HepG2 (cell line): ENCODE measurements around the gene RALBP1. TPM values are rescaled to one million over a fixed set of nuclear protein-coding genes. Genes with fewer than 3 reads are reported as not detected.
A peak's percentile ranks its signal among the peaks of the same experiment; 100 is the strongest.

Experiments used
- ATAC-seq: fragments of 200-7000 bp; cut with Tn5 transposase; 3 replicates; pipeline ENCODE4 v1.9.1; 2020; ENCODE audit warnings: mild to moderate bottlenecking, moderate library complexity
- BruUV-seq: library from RNA; stranded (reverse); fragments of 400-500 nt; replicated peaks from 2 replicates; lab custom pipeline; 2021; lab: Mats Ljungman, UMichigan
- CTCF ChIA-PET: fragments of 300-600 bp; formaldehyde crosslinking; extraction: SDS; loops from one replicate; lab custom pipeline; 2021; ENCODE audit warnings: low total read pairs, inconsistent platforms, low intra/inter-chr PET ratio; lab: Yijun Ruan, JAX
- POLR2A ChIA-PET: fragments of 350-600 bp; sonication (Branson Sonifier 250); formaldehyde crosslinking; loops from one replicate; lab custom pipeline; 2020; ENCODE audit warnings: antibody characterized with exemption, inconsistent platforms; lab: Yijun Ruan, JAX
- DNase-seq: peaks from one replicate; pipeline ENCODE4 v3.0.0-alpha.2; 2015; ENCODE audit warnings: low spot score
- FAIRE-seq: peaks from 3 replicates; lab custom pipeline; 2011; peaks lifted over from hg19 to GRCh38; lab: Jason Lieb, UNC
- H2AFZ ChIP-seq: one replicate; pipeline ENCODE4 v1.6.1; 2011; ENCODE audit warnings: low read length, inconsistent platforms
- H3K27ac ChIP-seq: fragments of 300-600 bp; 3 replicates; pipeline ENCODE4 v1.8.0; 2011; ENCODE audit warnings: mixed run types, mild to moderate bottlenecking, mixed read lengths, low read length, inconsistent platforms; ENCODE audit not compliant: insufficient read depth; ENCODE audit errors: extremely low read length
- H3K27me3 ChIP-seq, 2 experiments: fragments of 200-600 bp in 1 of 2; 2 replicates in 1 of 2; 3 replicates in 1 of 2; pipeline versions ENCODE4 v1.6.0 to v1.8.0; 2011; ENCODE audit warnings: low read length in 2 of 2, mild to moderate bottlenecking in 2 of 2, moderate library complexity in 2 of 2, inconsistent platforms in 1 of 2; ENCODE audit not compliant: insufficient read depth in 2 of 2, control insufficient read depth in 1 of 2
- H3K36me3 ChIP-seq, 2 experiments: fragments of 200-600 bp in 1 of 2; replicated peaks in 1 of 2; 2 replicates in 1 of 2; 3 replicates in 1 of 2; pipeline versions ENCODE4 v1.5.1 to v1.8.0; 2011; ENCODE audit warnings: low read length in 2 of 2, inconsistent platforms in 1 of 2; ENCODE audit not compliant: insufficient read depth in 2 of 2, control insufficient read depth in 1 of 2
- H3K4me1 ChIP-seq: 2 replicates; pipeline ENCODE4 v1.5.1; 2012; ENCODE audit warnings: low read length, inconsistent platforms; ENCODE audit not compliant: insufficient read depth
- H3K4me2 ChIP-seq: 2 replicates; pipeline ENCODE4 v1.6.0; 2011; ENCODE audit warnings: low read depth, low read length, inconsistent platforms
- H3K4me3 ChIP-seq, 3 experiments: fragments of 200-600 bp in 1 of 3; sonication (generic), shearing (Covaris generic) in 1 of 3; replicated peaks in 1 of 3; 2 replicates each; pipeline ENCODE4 v1.5.1; 2011 to 2016; ENCODE audit warnings: low read length in 3 of 3, inconsistent platforms in 2 of 3, low read depth in 2 of 3, mild to moderate bottlenecking in 2 of 3, control low read depth in 1 of 3, mixed read lengths in 1 of 3; ENCODE audit not compliant: insufficient read depth in 1 of 3
- H3K79me2 ChIP-seq: one replicate; pipeline ENCODE4 v1.6.1; 2011; ENCODE audit warnings: low read length, inconsistent platforms; ENCODE audit not compliant: insufficient read depth
- H3K9ac ChIP-seq: 2 replicates; pipeline ENCODE4 v1.6.0; 2011; ENCODE audit warnings: mild to moderate bottlenecking, low read depth, low read length, inconsistent platforms; ENCODE audit not compliant: insufficient read depth
- H3K9me3 ChIP-seq: 2 replicates; pipeline ENCODE4 v1.5.1; 2012; ENCODE audit warnings: mild to moderate bottlenecking, low read length
- H4K20me1 ChIP-seq: 2 replicates; pipeline ENCODE4 v1.6.0; 2011; ENCODE audit warnings: inconsistent platforms, mild to moderate bottlenecking, low read length, moderate library complexity; ENCODE audit not compliant: insufficient read depth
- CHCHD3 ChIP-seq: sonication (generic); formaldehyde crosslinking; IDR thresholded peaks from 2 replicates; pipeline ENCODE4 v1.8.0; 2022; ENCODE audit warnings: mild to moderate bottlenecking, missing genetic modification reagents, moderate library complexity
- FOSL2 ChIP-seq: sonication (generic); formaldehyde crosslinking; IDR thresholded peaks from 2 replicates; pipeline ENCODE4 v1.4.0; 2020; ENCODE audit warnings: missing genetic modification reagents
- GABPB1 ChIP-seq: IDR thresholded peaks from 2 replicates; pipeline ENCODE4 v1.6.1; 2016; ENCODE audit warnings: mild to moderate bottlenecking, missing genetic modification reagents, moderate library complexity, missing compliant biosample characterization
- IRF2 ChIP-seq: IDR thresholded peaks from 2 replicates; pipeline ENCODE4 v1.6.1; 2018; ENCODE audit warnings: missing genetic modification reagents, missing compliant biosample characterization
- MIER3 ChIP-seq: IDR thresholded peaks from 2 replicates; pipeline ENCODE4 v1.6.1; 2016; ENCODE audit warnings: missing compliant biosample characterization, borderline replicate concordance
- NCOA2 ChIP-seq: sonication (generic); formaldehyde crosslinking; IDR thresholded peaks from 2 replicates; pipeline ENCODE4 v1.8.0; 2022; ENCODE audit warnings: inconsistent platforms
- SALL1 ChIP-seq: sonication (generic); formaldehyde crosslinking; IDR thresholded peaks from 2 replicates; pipeline ENCODE4 v1.8.0; 2022; ENCODE audit warnings: mild to moderate bottlenecking, missing genetic modification reagents
- SMARCE1 ChIP-seq: fragments of 450-650 bp; IDR thresholded peaks from 2 replicates; pipeline ENCODE4 v1.6.1; 2017; ENCODE audit warnings: borderline replicate concordance
- YEATS2 ChIP-seq: sonication (generic); formaldehyde crosslinking; IDR thresholded peaks from 2 replicates; pipeline ENCODE4 v1.4.0; 2020; ENCODE audit warnings: missing genetic modification reagents, borderline replicate concordance
- ZKSCAN1 ChIP-seq: fragments of 150-350 bp; IDR thresholded peaks from 2 replicates; pipeline ENCODE4 v1.6.1; 2014; ENCODE audit warnings: low read length
- ZNF761 ChIP-seq: sonication (generic); formaldehyde crosslinking; conservative IDR thresholded peaks from 2 replicates; pipeline ENCODE4 v1.4.0; 2020; ENCODE audit warnings: mild to moderate bottlenecking, missing genetic modification reagents
- WGBS: methylation state at CpG from one replicate; pipeline ENCODE4 v1.1.6; 2017; ENCODE audit warnings: low lambda C conversion rate; 5-methylcytosine and 5-hydroxymethylcytosine counted together
- in situ Hi-C: cut with HindIII; loops from 2 replicates; pipeline ENCODE4 v1.10.0; 2017; ENCODE audit warnings: low pct_unique_long_range_greater_than_20kb; ENCODE audit not compliant: extremely low pct_ligation_motif_present
- intact Hi-C: fragments of 100-400 bp; cut with micrococcal nuclease; formaldehyde crosslinking; loops from one replicate; pipeline ENCODE4 v1.10.0; 2022; ENCODE audit not compliant: unreplicated experiment
- polyA plus RNA-seq, 8 experiments: library from polyadenylated mRNA; depleted of rRNA in 3 of 8; stranded (reverse) in 7 of 8; unstranded in 1 of 8; fragments of >200 nt; fragmentation: Illumina TruSeq in 4 of 8; extraction: Trizol in 4 of 8; gene quantifications; 2 replicates each; pipeline versions ENCODE4 v1.2.1 to v1.2.3, GENCODE V29; 2011 to 2016; ENCODE audit warnings: low read depth in 4 of 8, missing spikeins in 1 of 8, mixed read lengths in 1 of 8; ENCODE audit not compliant: insufficient read depth in 1 of 8
- total RNA-seq, 5 experiments: library from RNA; depleted of rRNA; stranded (reverse); fragments of >200 nt; fragmentation: Illumina TruSeq; extraction: Trizol; gene quantifications; 2 replicates each; pipeline ENCODE4 v1.2.3, GENCODE V29; 2016; ENCODE audit warnings: low read depth in 1 of 5
- TF ChIP-seq, protein P1 (sequence below): sonication (generic); formaldehyde crosslinking; IDR thresholded peaks from 2 replicates; pipeline ENCODE4 v1.8.0; 2022; ENCODE audit warnings: missing genetic modification reagents, mild to moderate bottlenecking, moderate library complexity, borderline replicate concordance
- TF ChIP-seq, protein P2 (sequence below): fragments of 450-650 bp; IDR thresholded peaks from 2 replicates; pipeline ENCODE4 v1.6.1; 2016
- TF ChIP-seq, protein P3 (sequence below): IDR thresholded peaks from 2 replicates; pipeline ENCODE4 v1.6.1; 2016; ENCODE audit warnings: low read depth, borderline replicate concordance
- TF ChIP-seq, protein P4 (sequence below): IDR thresholded peaks from 2 replicates; pipeline ENCODE4 v1.6.1; 2016; ENCODE audit warnings: missing compliant biosample characterization, missing genetic modification reagents, borderline replicate concordance
- TF ChIP-seq, protein P5 (sequence below): IDR thresholded peaks from 2 replicates; pipeline ENCODE4 v1.6.1; 2016
- TF ChIP-seq, protein P6 (sequence below): IDR thresholded peaks from 2 replicates; pipeline ENCODE4 v1.6.1; 2016; ENCODE audit warnings: mild to moderate bottlenecking

Gene RALBP1
- total and polyA plus RNA-seq, 2 of the 13 experiments (the other 11 are each of a cell fraction or from before 2014, with no cell fraction given), result 24.5 to 33.1 TPM

DNA sequence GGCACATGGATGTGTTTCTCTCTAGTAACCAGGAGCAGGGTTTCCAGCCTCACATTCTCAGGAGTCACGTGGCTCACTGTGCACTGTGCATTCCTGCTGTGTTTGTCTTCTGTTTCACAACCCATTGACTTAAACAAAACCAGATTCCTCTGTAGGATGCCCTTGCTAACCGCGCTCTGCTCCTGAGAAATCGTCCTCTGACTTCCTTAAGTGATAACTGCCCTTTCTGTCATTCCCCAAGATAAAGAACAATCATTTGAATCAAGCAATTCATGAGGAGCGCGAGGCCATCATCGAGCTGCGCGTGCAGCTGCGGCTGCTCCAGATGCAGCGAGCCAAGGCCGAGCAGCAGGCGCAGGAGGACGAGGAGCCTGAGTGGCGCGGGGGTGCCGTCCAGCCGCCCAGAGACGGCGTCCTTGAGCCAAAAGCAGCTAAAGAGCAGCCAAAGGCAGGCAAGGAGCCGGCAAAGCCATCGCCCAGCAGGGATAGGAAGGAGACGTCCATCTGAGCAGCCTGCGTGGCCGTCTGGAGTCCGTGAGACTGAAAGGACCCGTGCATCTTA is 60.2 kb downstream of the RALBP1 start:
- H4K20me1 ChIP-seq, result no peaks in the 10 kb centered on the region
- WGBS, result 47% methylated on average over 26 of the region's 27 CpGs
- ChIA-PET CTCF (no interaction called here), POLR2A (no interaction called here)
- H3K4me2 ChIP-seq, result 0 out of 2 replicates have a peak overlapping the region, but pooled peaks have one; percentile 22
- peak; percentile 87 for DNase-seq
- no peaks in the 10 kb centered on the region for H3K9me3 ChIP-seq
- no peak overlapping the region; a peak in 1 of 6 replicates for H3K4me3 ChIP-seq
- peak overlapping the region; percentile 53 for H3K27ac ChIP-seq
- no peaks in the 10 kb centered on the region for H3K79me2 ChIP-seq
- no peak overlapping the region for H3K9ac ChIP-seq
- no peak overlapping the region for H2AFZ ChIP-seq
- ATAC-seq, result peak; percentile 90
- intact Hi-C loops (no loop called here), in situ Hi-C loops (no loop called here)
- no TSS peak for BruUV-seq
- H3K27me3 ChIP-seq, result no peaks in the 10 kb centered on the region
- FAIRE-seq, result peak; percentile 99
- H3K36me3 ChIP-seq, result peaks cover 4 to 36% of the 10 kb centered on the region in 2 experiments; a peak in 4 of 5 replicates
- H3K4me1 ChIP-seq, result peaks cover 52% of the 10 kb centered on the region
- TF ChIP-seq, protein P1, sequence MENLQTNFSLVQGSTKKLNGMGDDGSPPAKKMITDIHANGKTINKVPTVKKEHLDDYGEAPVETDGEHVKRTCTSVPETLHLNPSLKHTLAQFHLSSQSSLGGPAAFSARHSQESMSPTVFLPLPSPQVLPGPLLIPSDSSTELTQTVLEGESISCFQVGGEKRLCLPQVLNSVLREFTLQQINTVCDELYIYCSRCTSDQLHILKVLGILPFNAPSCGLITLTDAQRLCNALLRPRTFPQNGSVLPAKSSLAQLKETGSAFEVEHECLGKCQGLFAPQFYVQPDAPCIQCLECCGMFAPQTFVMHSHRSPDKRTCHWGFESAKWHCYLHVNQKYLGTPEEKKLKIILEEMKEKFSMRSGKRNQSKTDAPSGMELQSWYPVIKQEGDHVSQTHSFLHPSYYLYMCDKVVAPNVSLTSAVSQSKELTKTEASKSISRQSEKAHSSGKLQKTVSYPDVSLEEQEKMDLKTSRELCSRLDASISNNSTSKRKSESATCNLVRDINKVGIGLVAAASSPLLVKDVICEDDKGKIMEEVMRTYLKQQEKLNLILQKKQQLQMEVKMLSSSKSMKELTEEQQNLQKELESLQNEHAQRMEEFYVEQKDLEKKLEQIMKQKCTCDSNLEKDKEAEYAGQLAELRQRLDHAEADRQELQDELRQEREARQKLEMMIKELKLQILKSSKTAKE (CRISPR knock-in tag), result peak; percentile 32; the same call in 1 of the 2 replicates
- TF ChIP-seq NCOA2 (CRISPR knock-in tag), result peak; percentile 71
- no peak for TF ChIP-seq ZNF761 (CRISPR knock-in tag)
- peak; percentile 67; the same call in 1 of the 2 replicates for TF ChIP-seq YEATS2 (CRISPR knock-in tag)
- TF ChIP-seq SALL1 (CRISPR knock-in tag), result peak; percentile 32
- TF ChIP-seq, protein P2, sequence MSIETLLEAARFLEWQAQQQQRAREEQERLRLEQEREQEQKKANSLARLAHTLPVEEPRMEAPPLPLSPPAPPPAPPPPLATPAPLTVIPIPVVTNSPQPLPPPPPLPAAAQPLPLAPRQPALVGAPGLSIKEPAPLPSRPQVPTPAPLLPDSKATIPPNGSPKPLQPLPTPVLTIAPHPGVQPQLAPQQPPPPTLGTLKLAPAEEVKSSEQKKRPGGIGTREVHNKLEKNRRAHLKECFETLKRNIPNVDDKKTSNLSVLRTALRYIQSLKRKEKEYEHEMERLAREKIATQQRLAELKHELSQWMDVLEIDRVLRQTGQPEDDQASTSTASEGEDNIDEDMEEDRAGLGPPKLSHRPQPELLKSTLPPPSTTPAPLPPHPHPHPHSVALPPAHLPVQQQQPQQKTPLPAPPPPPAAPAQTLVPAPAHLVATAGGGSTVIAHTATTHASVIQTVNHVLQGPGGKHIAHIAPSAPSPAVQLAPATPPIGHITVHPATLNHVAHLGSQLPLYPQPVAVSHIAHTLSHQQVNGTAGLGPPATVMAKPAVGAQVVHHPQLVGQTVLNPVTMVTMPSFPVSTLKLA, result peak; percentile 76
- 0 out of 2 replicates have a peak, but pooled peaks have one; percentile 27 for TF ChIP-seq IRF2 (CRISPR knock-in tag)
- TF ChIP-seq, protein P3, sequence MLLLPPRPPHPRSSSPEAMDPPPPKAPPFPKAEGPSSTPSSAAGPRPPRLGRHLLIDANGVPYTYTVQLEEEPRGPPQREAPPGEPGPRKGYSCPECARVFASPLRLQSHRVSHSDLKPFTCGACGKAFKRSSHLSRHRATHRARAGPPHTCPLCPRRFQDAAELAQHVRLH (CRISPR knock-in tag), result peak; percentile 54; the same call in 1 of the 2 replicates
- no peak for TF ChIP-seq CHCHD3
- TF ChIP-seq, protein P4, sequence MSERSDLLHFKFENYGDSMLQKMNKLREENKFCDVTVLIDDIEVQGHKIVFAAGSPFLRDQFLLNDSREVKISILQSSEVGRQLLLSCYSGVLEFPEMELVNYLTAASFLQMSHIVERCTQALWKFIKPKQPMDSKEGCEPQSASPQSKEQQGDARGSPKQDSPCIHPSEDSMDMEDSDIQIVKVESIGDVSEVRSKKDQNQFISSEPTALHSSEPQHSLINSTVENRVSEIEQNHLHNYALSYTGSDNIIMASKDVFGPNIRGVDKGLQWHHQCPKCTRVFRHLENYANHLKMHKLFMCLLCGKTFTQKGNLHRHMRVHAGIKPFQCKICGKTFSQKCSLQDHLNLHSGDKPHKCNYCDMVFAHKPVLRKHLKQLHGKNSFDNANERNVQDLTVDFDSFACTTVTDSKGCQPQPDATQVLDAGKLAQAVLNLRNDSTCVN, result 0 out of 2 replicates have a peak, but pooled peaks have one; percentile 38
- no peak for TF ChIP-seq SMARCE1
- TF ChIP-seq, protein P5, sequence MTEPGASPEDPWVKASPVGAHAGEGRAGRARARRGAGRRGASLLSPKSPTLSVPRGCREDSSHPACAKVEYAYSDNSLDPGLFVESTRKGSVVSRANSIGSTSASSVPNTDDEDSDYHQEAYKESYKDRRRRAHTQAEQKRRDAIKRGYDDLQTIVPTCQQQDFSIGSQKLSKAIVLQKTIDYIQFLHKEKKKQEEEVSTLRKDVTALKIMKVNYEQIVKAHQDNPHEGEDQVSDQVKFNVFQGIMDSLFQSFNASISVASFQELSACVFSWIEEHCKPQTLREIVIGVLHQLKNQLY, result peak; percentile 76
- TF ChIP-seq MIER3 (CRISPR knock-in tag), result peak; percentile 78; the same call in 1 of the 2 replicates
- TF ChIP-seq, protein P6, sequence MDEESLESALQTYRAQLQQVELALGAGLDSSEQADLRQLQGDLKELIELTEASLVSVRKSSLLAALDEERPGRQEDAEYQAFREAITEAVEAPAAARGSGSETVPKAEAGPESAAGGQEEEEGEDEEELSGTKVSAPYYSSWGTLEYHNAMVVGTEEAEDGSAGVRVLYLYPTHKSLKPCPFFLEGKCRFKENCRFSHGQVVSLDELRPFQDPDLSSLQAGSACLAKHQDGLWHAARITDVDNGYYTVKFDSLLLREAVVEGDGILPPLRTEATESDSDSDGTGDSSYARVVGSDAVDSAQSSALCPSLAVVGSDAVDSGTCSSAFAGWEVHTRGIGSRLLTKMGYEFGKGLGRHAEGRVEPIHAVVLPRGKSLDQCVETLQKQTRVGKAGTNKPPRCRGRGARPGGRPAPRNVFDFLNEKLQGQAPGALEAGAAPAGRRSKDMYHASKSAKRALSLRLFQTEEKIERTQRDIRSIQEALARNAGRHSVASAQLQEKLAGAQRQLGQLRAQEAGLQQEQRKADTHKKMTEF (CRISPR knock-in tag), result peak; percentile 68
- no peak for TF ChIP-seq ZKSCAN1
- peak; percentile 23; the same call in 1 of the 2 replicates for TF ChIP-seq GABPB1 (CRISPR knock-in tag)
- peak; percentile 45; the same call in 1 of the 2 replicates for TF ChIP-seq FOSL2 (CRISPR knock-in tag)
